ENCODE data around the gene HSD17B12. TPM values are rescaled to one million over a fixed set of nuclear protein-coding genes. Genes with fewer than 3 reads are reported as not detected.
A peak's percentile ranks its signal among the peaks of the same experiment; 100 is the strongest.

Gene HSD17B12
- total and polyA plus RNA-seq, 2 of the 13 experiments (the other 11 are each of a cell fraction or from before 2014, with no cell fraction given): 50.3 to 117 TPM

GRCh38 chr11:43643898-43644620 lies 36.5 kb upstream of the HSD17B12 start (continued):
- TF ChIP-seq, protein P1, sequence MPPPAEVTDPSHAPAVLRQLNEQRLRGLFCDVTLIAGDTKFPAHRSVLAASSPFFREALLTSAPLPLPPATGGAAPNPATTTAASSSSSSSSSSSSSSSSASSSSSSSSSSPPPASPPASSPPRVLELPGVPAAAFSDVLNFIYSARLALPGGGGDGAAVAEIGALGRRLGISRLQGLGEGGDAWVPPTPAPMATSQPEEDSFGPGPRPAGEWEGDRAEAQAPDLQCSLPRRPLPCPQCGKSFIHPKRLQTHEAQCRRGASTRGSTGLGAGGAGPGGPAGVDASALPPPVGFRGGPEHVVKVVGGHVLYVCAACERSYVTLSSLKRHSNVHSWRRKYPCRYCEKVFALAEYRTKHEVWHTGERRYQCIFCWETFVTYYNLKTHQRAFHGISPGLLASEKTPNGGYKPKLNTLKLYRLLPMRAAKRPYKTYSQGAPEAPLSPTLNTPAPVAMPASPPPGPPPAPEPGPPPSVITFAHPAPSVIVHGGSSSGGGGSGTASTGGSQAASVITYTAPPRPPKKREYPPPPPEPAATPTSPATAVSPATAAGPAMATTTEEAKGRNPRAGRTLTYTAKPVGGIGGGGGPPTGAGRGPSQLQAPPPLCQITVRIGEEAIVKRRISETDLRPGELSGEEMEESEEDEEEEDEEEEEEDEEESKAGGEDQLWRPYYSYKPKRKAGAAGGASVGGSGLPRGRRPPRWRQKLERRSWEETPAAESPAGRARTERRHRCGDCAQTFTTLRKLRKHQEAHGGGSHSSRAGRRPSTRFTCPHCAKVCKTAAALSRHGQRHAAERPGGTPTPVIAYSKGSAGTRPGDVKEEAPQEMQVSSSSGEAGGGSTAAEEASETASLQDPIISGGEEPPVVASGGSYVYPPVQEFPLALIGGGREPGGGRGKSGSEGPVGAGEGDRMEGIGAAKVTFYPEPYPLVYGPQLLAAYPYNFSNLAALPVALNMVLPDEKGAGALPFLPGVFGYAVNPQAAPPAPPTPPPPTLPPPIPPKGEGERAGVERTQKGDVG (CRISPR knock-in tag; IDR thresholded peaks at IDR 0.05; ENCODE audit: borderline replicate concordance): no peak
- TF ChIP-seq ZNF644 (CRISPR knock-in tag; IDR thresholded peaks at IDR 0.05; ENCODE audit: low read depth): 0 out of 2 replicates have a peak, but pooled peaks have one; percentile 25
- TF ChIP-seq FOXO4 (CRISPR knock-in tag; conservative IDR thresholded peaks at IDR 0.05): peak; percentile 79; the same call in 1 of the 2 replicates
- 0 out of 2 replicates have a peak, but pooled peaks have one; percentile 51 for TF ChIP-seq HNRNPL (IDR thresholded peaks at IDR 0.05; ENCODE audit: low read depth, low read length)
- TF ChIP-seq, protein P2, sequence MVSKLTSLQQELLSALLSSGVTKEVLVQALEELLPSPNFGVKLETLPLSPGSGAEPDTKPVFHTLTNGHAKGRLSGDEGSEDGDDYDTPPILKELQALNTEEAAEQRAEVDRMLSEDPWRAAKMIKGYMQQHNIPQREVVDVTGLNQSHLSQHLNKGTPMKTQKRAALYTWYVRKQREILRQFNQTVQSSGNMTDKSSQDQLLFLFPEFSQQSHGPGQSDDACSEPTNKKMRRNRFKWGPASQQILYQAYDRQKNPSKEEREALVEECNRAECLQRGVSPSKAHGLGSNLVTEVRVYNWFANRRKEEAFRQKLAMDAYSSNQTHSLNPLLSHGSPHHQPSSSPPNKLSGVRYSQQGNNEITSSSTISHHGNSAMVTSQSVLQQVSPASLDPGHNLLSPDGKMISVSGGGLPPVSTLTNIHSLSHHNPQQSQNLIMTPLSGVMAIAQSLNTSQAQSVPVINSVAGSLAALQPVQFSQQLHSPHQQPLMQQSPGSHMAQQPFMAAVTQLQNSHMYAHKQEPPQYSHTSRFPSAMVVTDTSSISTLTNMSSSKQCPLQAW (CRISPR knock-in tag; IDR thresholded peaks at IDR 0.05): peak; percentile 83; the same call in 1 of the 2 replicates
- peak; percentile 59; the same call in 1 of the 2 replicates for TF ChIP-seq CBX5 (CRISPR knock-in tag; IDR thresholded peaks at IDR 0.05; ENCODE audit: borderline replicate concordance)
- TF ChIP-seq NR2F6 (IDR thresholded peaks at IDR 0.05): no peak
- no peak for TF ChIP-seq NR2F6 (CRISPR knock-in tag; IDR thresholded peaks at IDR 0.05)
- TF ChIP-seq ZBTB49 (CRISPR knock-in tag; IDR thresholded peaks at IDR 0.05; ENCODE audit: borderline replicate concordance): no peak
- TF ChIP-seq ZNF891 (CRISPR knock-in tag; IDR thresholded peaks at IDR 0.05): peak; percentile 87
- TF ChIP-seq, protein P3, sequence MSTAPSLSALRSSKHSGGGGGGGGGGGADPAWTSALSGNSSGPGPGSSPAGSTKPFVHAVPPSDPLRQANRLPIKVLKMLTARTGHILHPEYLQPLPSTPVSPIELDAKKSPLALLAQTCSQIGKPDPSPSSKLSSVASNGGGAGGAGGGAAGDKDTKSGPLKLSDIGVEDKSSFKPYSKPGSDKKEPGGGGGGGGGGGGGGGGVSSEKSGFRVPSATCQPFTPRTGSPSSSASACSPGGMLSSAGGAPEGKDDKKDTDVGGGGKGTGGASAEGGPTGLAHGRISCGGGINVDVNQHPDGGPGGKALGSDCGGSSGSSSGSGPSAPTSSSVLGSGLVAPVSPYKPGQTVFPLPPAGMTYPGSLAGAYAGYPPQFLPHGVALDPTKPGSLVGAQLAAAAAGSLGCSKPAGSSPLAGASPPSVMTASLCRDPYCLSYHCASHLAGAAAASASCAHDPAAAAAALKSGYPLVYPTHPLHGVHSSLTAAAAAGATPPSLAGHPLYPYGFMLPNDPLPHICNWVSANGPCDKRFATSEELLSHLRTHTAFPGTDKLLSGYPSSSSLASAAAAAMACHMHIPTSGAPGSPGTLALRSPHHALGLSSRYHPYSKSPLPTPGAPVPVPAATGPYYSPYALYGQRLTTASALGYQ (CRISPR knock-in tag; IDR thresholded peaks at IDR 0.05): peak; percentile 34; the same call in 1 of the 2 replicates
- TF ChIP-seq, protein P4, sequence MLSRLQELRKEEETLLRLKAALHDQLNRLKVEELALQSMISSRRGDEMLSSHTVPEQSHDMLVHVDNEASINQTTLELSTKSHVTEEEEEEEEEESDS (CRISPR knock-in tag; IDR thresholded peaks at IDR 0.05; ENCODE audit: borderline replicate concordance): no peak
- TF ChIP-seq TOE1 (CRISPR knock-in tag; IDR thresholded peaks at IDR 0.05): no peak
- peak; percentile 65; the same call in 1 of the 2 replicates for TF ChIP-seq GATAD2A (CRISPR knock-in tag; IDR thresholded peaks at IDR 0.05)
- no peak; the same call in 1 of the 2 replicates for TF ChIP-seq ZKSCAN5 (CRISPR knock-in tag; IDR thresholded peaks at IDR 0.05)
- no peak for TF ChIP-seq MTF1 (CRISPR knock-in tag; IDR thresholded peaks at IDR 0.05)
- peak; percentile 50; the same call in 1 of the 2 replicates for TF ChIP-seq ZNF430 (CRISPR knock-in tag; IDR thresholded peaks at IDR 0.05)
- TF ChIP-seq ZNF558 (CRISPR knock-in tag; IDR thresholded peaks at IDR 0.05; ENCODE audit: borderline replicate concordance): no peak
- TF ChIP-seq REL (CRISPR knock-in tag; conservative IDR thresholded peaks at IDR 0.05): no peak
